HL-60 (cell line): ENCODE measurements around the gene ABHD17A.

Experiments
- DNase-seq, 2 experiments: peaks; one replicate each; pipeline ENCODE4 v3.0.0-alpha.2; 2010 to 2020; ENCODE audit warnings: low read depth in 1 of 2, low spot score in 1 of 2
- H3K27ac ChIP-seq: fragments of 250-450 bp; sonication (Bioruptor Pico); replicated peaks from 2 replicates; pipeline ENCODE4 v1.5.1; 2020; ENCODE audit warnings: mild to moderate bottlenecking, moderate library complexity
- H3K27me3 ChIP-seq: fragments of 250-450 bp; sonication (Bioruptor Pico); 2 replicates; pipeline ENCODE4 v1.5.1; 2021; ENCODE audit warnings: mild to moderate bottlenecking, moderate library complexity; ENCODE audit not compliant: insufficient read depth, poor library complexity, severe bottlenecking
- H3K4me3 ChIP-seq: replicated peaks from 2 replicates; pipeline ENCODE4 v1.5.1; 2011; ENCODE audit warnings: mild to moderate bottlenecking, control low read depth, low read length; ENCODE audit not compliant: insufficient read depth
- GABPA ChIP-seq: IDR thresholded peaks from 2 replicates; pipeline ENCODE4 v1.6.1; 2012; ENCODE audit warnings: low read depth
- POLR2AphosphoS5 ChIP-seq: IDR thresholded peaks from 2 replicates; pipeline ENCODE4 v1.6.1; 2012; ENCODE audit warnings: low read depth
- SPI1 ChIP-seq: IDR thresholded peaks from 2 replicates; pipeline ENCODE4 v1.6.1; 2012; ENCODE audit warnings: low read depth, mild to moderate bottlenecking, borderline replicate concordance
- TF ChIP-seq, protein P1 (sequence below): IDR thresholded peaks from 2 replicates; pipeline ENCODE4 v1.6.1; 2012; ENCODE audit warnings: low read depth; ENCODE audit not compliant: insufficient replicate concordance
- TF ChIP-seq, protein P2 (sequence below): IDR thresholded peaks from one replicate; pipeline ENCODE4 v1.5.1; 2011; ENCODE audit warnings: low read length, control low read depth, inconsistent platforms; ENCODE audit not compliant: insufficient read depth

ABHD17A gene

DNA sequence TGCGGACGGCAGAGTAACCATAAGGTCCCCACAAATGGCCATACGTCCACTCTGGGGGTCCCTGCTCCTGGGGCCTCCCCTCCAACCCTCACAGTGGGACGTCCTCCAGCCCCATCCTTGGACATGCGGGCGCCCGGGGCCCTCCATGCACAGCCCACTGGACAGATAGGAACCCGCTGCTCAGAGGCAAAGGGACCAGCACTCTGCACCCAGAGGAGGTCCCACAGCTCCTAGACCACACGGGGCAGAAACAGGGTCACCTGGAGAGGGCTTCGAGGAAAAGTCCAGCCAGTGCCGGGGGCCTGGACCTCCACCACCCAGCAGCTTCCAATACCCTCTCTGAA lies 48.1 kb downstream of the ABHD17A start:
- no peak overlapping the region for H3K4me3 ChIP-seq
- H3K27ac ChIP-seq = no peak overlapping the region
- no peak for DNase-seq
- no peaks in the 10 kb centered on the region for H3K27me3 ChIP-seq
- TF ChIP-seq, protein P1, sequence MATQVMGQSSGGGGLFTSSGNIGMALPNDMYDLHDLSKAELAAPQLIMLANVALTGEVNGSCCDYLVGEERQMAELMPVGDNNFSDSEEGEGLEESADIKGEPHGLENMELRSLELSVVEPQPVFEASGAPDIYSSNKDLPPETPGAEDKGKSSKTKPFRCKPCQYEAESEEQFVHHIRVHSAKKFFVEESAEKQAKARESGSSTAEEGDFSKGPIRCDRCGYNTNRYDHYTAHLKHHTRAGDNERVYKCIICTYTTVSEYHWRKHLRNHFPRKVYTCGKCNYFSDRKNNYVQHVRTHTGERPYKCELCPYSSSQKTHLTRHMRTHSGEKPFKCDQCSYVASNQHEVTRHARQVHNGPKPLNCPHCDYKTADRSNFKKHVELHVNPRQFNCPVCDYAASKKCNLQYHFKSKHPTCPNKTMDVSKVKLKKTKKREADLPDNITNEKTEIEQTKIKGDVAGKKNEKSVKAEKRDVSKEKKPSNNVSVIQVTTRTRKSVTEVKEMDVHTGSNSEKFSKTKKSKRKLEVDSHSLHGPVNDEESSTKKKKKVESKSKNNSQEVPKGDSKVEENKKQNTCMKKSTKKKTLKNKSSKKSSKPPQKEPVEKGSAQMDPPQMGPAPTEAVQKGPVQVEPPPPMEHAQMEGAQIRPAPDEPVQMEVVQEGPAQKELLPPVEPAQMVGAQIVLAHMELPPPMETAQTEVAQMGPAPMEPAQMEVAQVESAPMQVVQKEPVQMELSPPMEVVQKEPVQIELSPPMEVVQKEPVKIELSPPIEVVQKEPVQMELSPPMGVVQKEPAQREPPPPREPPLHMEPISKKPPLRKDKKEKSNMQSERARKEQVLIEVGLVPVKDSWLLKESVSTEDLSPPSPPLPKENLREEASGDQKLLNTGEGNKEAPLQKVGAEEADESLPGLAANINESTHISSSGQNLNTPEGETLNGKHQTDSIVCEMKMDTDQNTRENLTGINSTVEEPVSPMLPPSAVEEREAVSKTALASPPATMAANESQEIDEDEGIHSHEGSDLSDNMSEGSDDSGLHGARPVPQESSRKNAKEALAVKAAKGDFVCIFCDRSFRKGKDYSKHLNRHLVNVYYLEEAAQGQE = no peak
- TF ChIP-seq POLR2AphosphoS5 (no peak), GABPA (no peak), SPI1 (no peak)
- TF ChIP-seq, protein P2, sequence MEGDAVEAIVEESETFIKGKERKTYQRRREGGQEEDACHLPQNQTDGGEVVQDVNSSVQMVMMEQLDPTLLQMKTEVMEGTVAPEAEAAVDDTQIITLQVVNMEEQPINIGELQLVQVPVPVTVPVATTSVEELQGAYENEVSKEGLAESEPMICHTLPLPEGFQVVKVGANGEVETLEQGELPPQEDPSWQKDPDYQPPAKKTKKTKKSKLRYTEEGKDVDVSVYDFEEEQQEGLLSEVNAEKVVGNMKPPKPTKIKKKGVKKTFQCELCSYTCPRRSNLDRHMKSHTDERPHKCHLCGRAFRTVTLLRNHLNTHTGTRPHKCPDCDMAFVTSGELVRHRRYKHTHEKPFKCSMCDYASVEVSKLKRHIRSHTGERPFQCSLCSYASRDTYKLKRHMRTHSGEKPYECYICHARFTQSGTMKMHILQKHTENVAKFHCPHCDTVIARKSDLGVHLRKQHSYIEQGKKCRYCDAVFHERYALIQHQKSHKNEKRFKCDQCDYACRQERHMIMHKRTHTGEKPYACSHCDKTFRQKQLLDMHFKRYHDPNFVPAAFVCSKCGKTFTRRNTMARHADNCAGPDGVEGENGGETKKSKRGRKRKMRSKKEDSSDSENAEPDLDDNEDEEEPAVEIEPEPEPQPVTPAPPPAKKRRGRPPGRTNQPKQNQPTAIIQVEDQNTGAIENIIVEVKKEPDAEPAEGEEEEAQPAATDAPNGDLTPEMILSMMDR = no peak

DNA sequence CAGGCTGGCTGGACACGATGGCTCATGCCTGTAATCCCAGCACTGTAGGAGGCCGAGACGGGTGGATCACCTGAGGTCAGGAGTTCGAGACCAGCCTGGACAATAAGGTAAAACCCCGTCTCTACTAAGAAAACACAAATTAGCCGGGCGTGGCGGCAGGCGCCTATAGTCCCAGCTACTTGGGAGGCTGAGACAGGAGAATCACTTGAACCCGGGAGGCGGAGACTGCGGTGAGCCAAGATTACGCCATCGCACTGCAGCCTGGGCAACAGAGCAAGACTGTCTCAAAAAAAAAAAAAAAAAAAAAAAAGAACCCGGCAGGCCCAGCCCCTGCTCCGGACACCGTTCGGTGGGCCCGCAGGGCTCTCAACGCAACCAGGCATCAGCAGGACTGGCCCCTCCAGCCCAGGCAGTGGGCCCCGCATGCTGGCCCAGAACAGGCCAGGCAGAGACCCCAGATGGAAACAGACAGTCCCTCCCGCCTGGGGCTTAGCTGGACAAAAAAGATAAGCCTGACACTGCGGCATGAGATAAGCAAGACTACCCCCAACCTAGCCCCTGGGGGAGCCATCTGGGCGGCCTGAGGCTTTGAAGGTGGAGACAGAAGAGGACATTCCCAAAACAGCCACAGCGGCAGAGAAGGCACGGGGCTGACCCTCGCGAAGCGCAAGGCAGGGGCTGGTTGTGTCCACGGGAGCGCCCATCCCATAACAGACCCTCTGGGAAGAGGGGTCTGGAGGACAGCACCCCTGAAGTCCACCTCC lies 48.7 kb downstream of the ABHD17A start:
- no peak overlapping the region for H3K4me3 ChIP-seq
- TF ChIP-seq, protein P1 = no peak
- no peak for TF ChIP-seq POLR2AphosphoS5
- no peak overlapping the region for H3K27ac ChIP-seq
- DNase-seq = no peak
- no peaks in the 10 kb centered on the region for H3K27me3 ChIP-seq

DNA sequence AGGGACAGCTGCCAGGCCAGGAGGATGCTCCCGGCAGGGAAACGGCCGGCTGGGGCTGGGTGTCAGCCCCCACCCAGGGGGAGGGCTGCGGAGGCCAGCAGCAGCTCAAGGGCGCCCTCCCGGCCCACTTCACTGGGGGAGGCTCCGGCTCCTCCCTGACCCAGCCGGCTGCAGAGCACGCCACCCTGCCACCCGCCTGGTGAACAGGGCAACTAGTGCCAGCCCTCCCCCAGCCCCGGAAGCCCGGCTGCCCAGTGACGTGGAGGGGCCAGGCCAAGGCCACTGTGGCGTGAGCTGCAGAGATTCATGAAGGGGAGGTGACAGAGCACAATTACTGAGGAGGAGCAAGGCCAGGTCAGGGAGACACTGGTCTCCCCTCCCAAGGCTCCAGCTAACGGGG lies 51.8 kb downstream of the ABHD17A start:
- TF ChIP-seq, protein P1 = no peak
- no peak for TF ChIP-seq POLR2AphosphoS5
- TF ChIP-seq, protein P2 = no peak
- no peak for TF ChIP-seq SPI1
- TF ChIP-seq GABPA = no peak
- H3K4me3 ChIP-seq = no peak overlapping the region
- no peak for DNase-seq
- no peak overlapping the region for H3K27ac ChIP-seq
- no peaks in the 10 kb centered on the region for H3K27me3 ChIP-seq
